Cardiac ventricle fibroblast (primary cell): ENCODE data around the gene TRO. TPM values are rescaled to one million over a fixed set of nuclear protein-coding genes. Genes with fewer than 3 reads are reported as not detected.

Source experiments
- total RNA-seq: library from RNA; depleted of rRNA; stranded (reverse); fragments of >200 nt; gene quantifications from 2 replicates; pipeline ENCODE4 v1.2.3, GENCODE V29; 2015

TRO gene
- 5.4 and 7.7 TPM in 2 replicates for total RNA-seq

GRCh38 chrX:54920610-54921426, at the start of gene TRO:
TRO (plus strand) TSS chrX:54920824; CDS start chrX:54922247, 1,423 bp downstream.

Other genes starting within 250 kb of the TRO start
- gene ITIH6, start 122.6 kb upstream of the TRO start, total RNA-seq = not detected in 2 replicates
- 283 and 309 TPM in 2 replicates for gene MAGED2, start 113.1 kb upstream of the TRO start, total RNA-seq
- not detected in 2 replicates for gene PFKFB1, start 73.4 kb downstream of the TRO start, total RNA-seq
- gene APEX2, start 79.5 kb downstream of the TRO start, total RNA-seq = 6.7 and 10.3 TPM in 2 replicates
- not detected in 2 replicates for gene ALAS2, start 110.2 kb downstream of the TRO start, total RNA-seq
- not detected in 2 replicates for gene PAGE2B, start 154.2 kb downstream of the TRO start, total RNA-seq
- gene PAGE2, start 168.2 kb downstream of the TRO start, total RNA-seq = not detected in 2 replicates